Fibroblast of mammary gland (primary cell): ENCODE results near the gene PTPA.
"Not testable (repeated sequence)": the region's sequence is repeated elsewhere in the genome, so short reads cannot be mapped to it uniquely, and the experiment has no call there.

Source experiments
- DNase-seq: peaks from one replicate; pipeline ENCODE4 v3.0.0-alpha.2; 2010; ENCODE audit warnings: low read depth
- H3K4me3 ChIP-seq: 2 replicates; pipeline ENCODE4 v1.5.1; 2011; ENCODE audit warnings: low read depth, mild to moderate bottlenecking, low read length, moderate library complexity; ENCODE audit not compliant: control insufficient read depth
- TF ChIP-seq, protein P1 (sequence below): conservative IDR thresholded peaks from 2 replicates; pipeline ENCODE4 v1.5.1; 2011; ENCODE audit warnings: low read depth, low read length, inconsistent platforms; ENCODE audit not compliant: control insufficient read depth, insufficient read depth

The PTPA gene

GRCh38 chr9:129187042-129187441 lies 75.8 kb downstream of the PTPA start:
- DNase-seq: no peak

GRCh38 chr9:129189971-129190370 lies 78.8 kb downstream of the PTPA start:
- not testable (repeated sequence) for DNase-seq, H3K4me3 ChIP-seq

More at GRCh38 chr9:129187042-129187441, 75.8 kb downstream of the PTPA start:
- no peak overlapping the region for H3K4me3 ChIP-seq
- TF ChIP-seq, protein P1, sequence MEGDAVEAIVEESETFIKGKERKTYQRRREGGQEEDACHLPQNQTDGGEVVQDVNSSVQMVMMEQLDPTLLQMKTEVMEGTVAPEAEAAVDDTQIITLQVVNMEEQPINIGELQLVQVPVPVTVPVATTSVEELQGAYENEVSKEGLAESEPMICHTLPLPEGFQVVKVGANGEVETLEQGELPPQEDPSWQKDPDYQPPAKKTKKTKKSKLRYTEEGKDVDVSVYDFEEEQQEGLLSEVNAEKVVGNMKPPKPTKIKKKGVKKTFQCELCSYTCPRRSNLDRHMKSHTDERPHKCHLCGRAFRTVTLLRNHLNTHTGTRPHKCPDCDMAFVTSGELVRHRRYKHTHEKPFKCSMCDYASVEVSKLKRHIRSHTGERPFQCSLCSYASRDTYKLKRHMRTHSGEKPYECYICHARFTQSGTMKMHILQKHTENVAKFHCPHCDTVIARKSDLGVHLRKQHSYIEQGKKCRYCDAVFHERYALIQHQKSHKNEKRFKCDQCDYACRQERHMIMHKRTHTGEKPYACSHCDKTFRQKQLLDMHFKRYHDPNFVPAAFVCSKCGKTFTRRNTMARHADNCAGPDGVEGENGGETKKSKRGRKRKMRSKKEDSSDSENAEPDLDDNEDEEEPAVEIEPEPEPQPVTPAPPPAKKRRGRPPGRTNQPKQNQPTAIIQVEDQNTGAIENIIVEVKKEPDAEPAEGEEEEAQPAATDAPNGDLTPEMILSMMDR: no peak

- no peak for DNase-seq
- TF ChIP-seq, protein P1: no peak
Observed at GRCh38 chr9:129191234-129191633, 80.0 kb downstream of the PTPA start.

GRCh38 chr9:129193655-129194054 lies 82.4 kb downstream of the PTPA start:
- DNase-seq: no peak
- H3K4me3 ChIP-seq: no peak overlapping the region
- TF ChIP-seq, protein P1: no peak

More at GRCh38 chr9:129191234-129191633, 80.0 kb downstream of the PTPA start:
- no peak overlapping the region for H3K4me3 ChIP-seq

- TF ChIP-seq, protein P1: no peak
- no peak for DNase-seq
- H3K4me3 ChIP-seq: no peak overlapping the region
Observed at GRCh38 chr9:129194221-129194620, 83.0 kb downstream of the PTPA start.

DNA sequence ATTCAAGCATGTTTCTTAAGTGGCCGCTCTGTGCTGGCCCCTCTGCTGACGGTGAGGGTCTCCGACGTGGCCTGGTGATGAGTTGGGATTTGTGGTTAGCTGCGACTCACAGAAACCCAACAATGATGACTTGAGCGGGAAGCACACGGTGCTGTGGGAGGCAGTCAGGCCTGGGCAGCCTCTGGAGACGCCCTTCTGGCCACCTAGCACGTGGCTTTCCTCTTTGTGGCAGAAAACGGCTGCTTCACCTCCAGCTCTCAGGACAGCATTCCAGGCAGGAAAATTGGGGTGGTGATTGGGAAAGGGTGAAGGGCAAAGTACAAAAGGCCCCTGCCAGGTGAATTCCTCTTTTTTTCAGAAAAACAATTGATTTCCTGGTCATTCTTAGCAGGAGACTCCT lies 84.4 kb downstream of the PTPA start:
- TF ChIP-seq, protein P1: no peak
- H3K4me3 ChIP-seq: no peak overlapping the region
- DNase-seq: no peak

GRCh38 chr9:129197045-129197444 lies 85.8 kb downstream of the PTPA start:
- H3K4me3 ChIP-seq, DNase-seq: not testable (repeated sequence)

DNA sequence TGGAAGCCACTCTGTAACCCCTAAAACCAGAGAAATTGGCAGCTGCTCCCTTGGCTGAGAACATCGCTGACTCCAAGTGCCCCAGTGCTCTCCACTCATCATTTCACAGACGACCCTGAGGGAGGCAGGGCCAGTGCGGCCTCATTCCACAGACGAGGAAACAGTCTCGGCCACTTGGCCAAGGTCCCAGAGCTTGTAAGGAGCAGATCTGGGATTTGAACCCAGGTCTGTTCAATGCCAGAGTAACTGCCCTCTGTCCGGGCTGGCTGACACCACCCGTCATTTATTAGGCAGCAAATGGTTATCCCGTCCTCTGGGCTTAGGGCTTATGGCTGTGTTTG lies 86.7 kb downstream of the PTPA start:
- no peak for DNase-seq
- TF ChIP-seq, protein P1: no peak
- peak overlapping the region; percentile 3 for H3K4me3 ChIP-seq
